NCI-H1417 treated with DMSO at 0.1 percent for 48 hours (cell line): ENCODE data around the gene TTC21B.
"Not testable (repeated sequence)": the region's sequence is repeated elsewhere in the genome, so short reads cannot be mapped to it uniquely, and the experiment has no call there.

Experiments
- DNase-seq: peaks from one replicate; lab custom pipeline; 2025; lab: John Stamatoyannopoulos, UW

Gene TTC21B

GRCh38 chr2:165886487-165887146 lies 67.0 kb downstream of the TTC21B start:
- no peak for DNase-seq

- no peak for DNase-seq
Observed at GRCh38 chr2:165877565-165878550, 75.7 kb downstream of the TTC21B start.

- DNase-seq = no peak
Observed at GRCh38 chr2:165876712-165877111, 76.9 kb downstream of the TTC21B start.

- no peak for DNase-seq
Observed at GRCh38 chr2:165876269-165876668, 77.3 kb downstream of the TTC21B start.

GRCh38 chr2:165874445-165875039 lies 79.0 kb downstream of the TTC21B start:
- DNase-seq = no peak

GRCh38 chr2:165872101-165872791 lies 81.3 kb downstream of the TTC21B start:
- DNase-seq = no peak

- no peak for DNase-seq
Observed at GRCh38 chr2:165871025-165871424, 82.6 kb downstream of the TTC21B start.

GRCh38 chr2:165870346-165870745 lies 83.2 kb downstream of the TTC21B start:
- no peak for DNase-seq

- DNase-seq = no peak
Observed at GRCh38 chr2:165868211-165868610, 85.4 kb downstream of the TTC21B start.

GRCh38 chr2:165864296-165864695 lies 89.3 kb downstream of the TTC21B start:
- no peak for DNase-seq

- no peak for DNase-seq
Observed at GRCh38 chr2:165863810-165864261, 89.7 kb downstream of the TTC21B start.

GRCh38 chr2:165861083-165861482 lies 92.5 kb downstream of the TTC21B start:
- DNase-seq = not testable (repeated sequence)

- not testable (repeated sequence) for DNase-seq
Observed at GRCh38 chr2:165859723-165860122, 93.9 kb downstream of the TTC21B start.

- DNase-seq = no peak
Observed at GRCh38 chr2:165857876-165858275, 95.7 kb downstream of the TTC21B start.

- DNase-seq = no peak
Observed at GRCh38 chr2:165852394-165852793, 101.2 kb downstream of the TTC21B start.

GRCh38 chr2:165847001-165847400 lies 106.6 kb downstream of the TTC21B start:
- no peak for DNase-seq

- DNase-seq = no peak
Observed at GRCh38 chr2:165846056-165846455, 107.5 kb downstream of the TTC21B start.

- no peak for DNase-seq
Observed at GRCh38 chr2:165844216-165844615, 109.4 kb downstream of the TTC21B start.

- no peak for DNase-seq
Observed at GRCh38 chr2:165843351-165843750, 110.2 kb downstream of the TTC21B start.

- no peak for DNase-seq
Observed at GRCh38 chr2:165840333-165840958, 113.1 kb downstream of the TTC21B start.

GRCh38 chr2:165839610-165840009 lies 114.0 kb downstream of the TTC21B start:
- no peak for DNase-seq

- no peak for DNase-seq
Observed at GRCh38 chr2:165837122-165837521, 116.5 kb downstream of the TTC21B start.
